Measurements from ENCODE around the gene PIK3R3.

The PIK3R3 gene

GRCh38 chr1:46021046-46021996, 111.1 kb downstream of the PIK3R3 start:
- Histone ChIP-seq H3K27me3 (replicated peaks; ENCODE audit: control insufficient read depth, insufficient read depth, low read length) (no peaks in the 10 kb centered on the region), H3K36me3 (ENCODE audit: control insufficient read depth, insufficient read depth, low read length) (peaks cover 1% of the 10 kb centered on the region; the same call in 1 of the 2 replicates)

GRCh38 chr1:46020010-46020409, 112.4 kb downstream of the PIK3R3 start:
- no peak for DNase-seq (ENCODE audit: extremely low read depth, insufficient read length)
- no peaks in the 10 kb centered on the region for H3K27me3 ChIP-seq (replicated peaks; ENCODE audit: control insufficient read depth, insufficient read depth, low read length)
- peaks cover 1% of the 10 kb centered on the region; the same call in 1 of the 2 replicates for H3K36me3 ChIP-seq (ENCODE audit: control insufficient read depth, insufficient read depth, low read length)
- no peak for TF ChIP-seq CTCF (IDR thresholded peaks at IDR 0.05; ENCODE audit: insufficient read depth, low read length, poor library complexity, severe bottlenecking)
- H3K4me3 ChIP-seq (replicated peaks; ENCODE audit: low read depth, low read length) = no peak overlapping the region

More at GRCh38 chr1:46021046-46021996, 111.1 kb downstream of the PIK3R3 start:
- DNase-seq (ENCODE audit: extremely low read depth, insufficient read length) = no peak
- H3K4me3 ChIP-seq (replicated peaks; ENCODE audit: low read depth, low read length) = no peak overlapping the region
- no peak for TF ChIP-seq CTCF (IDR thresholded peaks at IDR 0.05; ENCODE audit: insufficient read depth, low read length, poor library complexity, severe bottlenecking)

GRCh38 chr1:46019348-46019747, 113.1 kb downstream of the PIK3R3 start:
- H3K36me3 ChIP-seq (ENCODE audit: control insufficient read depth, insufficient read depth, low read length) = peaks cover 1% of the 10 kb centered on the region; the same call in 1 of the 2 replicates
- no peak for TF ChIP-seq CTCF (IDR thresholded peaks at IDR 0.05; ENCODE audit: insufficient read depth, low read length, poor library complexity, severe bottlenecking)

GRCh38 chr1:46017876-46018503, 114.4 kb downstream of the PIK3R3 start:
- Histone ChIP-seq H3K4me3 (replicated peaks; ENCODE audit: low read depth, low read length) (no peak overlapping the region), H3K36me3 (ENCODE audit: control insufficient read depth, insufficient read depth, low read length) (peaks cover 1% of the 10 kb centered on the region; the same call in 1 of the 2 replicates), H3K27me3 (replicated peaks; ENCODE audit: control insufficient read depth, insufficient read depth, low read length) (no peaks in the 10 kb centered on the region)
- no peak for TF ChIP-seq CTCF (IDR thresholded peaks at IDR 0.05; ENCODE audit: insufficient read depth, low read length, poor library complexity, severe bottlenecking)
- no peak for DNase-seq (ENCODE audit: extremely low read depth, insufficient read length)

More at GRCh38 chr1:46019348-46019747, 113.1 kb downstream of the PIK3R3 start:
- no peaks in the 10 kb centered on the region for H3K27me3 ChIP-seq (replicated peaks; ENCODE audit: control insufficient read depth, insufficient read depth, low read length)
- no peak overlapping the region for H3K4me3 ChIP-seq (replicated peaks; ENCODE audit: low read depth, low read length)
- no peak for DNase-seq (ENCODE audit: extremely low read depth, insufficient read length)

GRCh38 chr1:46013581-46013980, 118.8 kb downstream of the PIK3R3 start:
- Histone ChIP-seq H3K4me3 (replicated peaks; ENCODE audit: low read depth, low read length) (no peak overlapping the region), H3K27me3 (replicated peaks; ENCODE audit: control insufficient read depth, insufficient read depth, low read length) (no peaks in the 10 kb centered on the region), H3K36me3 (ENCODE audit: control insufficient read depth, insufficient read depth, low read length) (peaks cover 8% of the 10 kb centered on the region)
- DNase-seq (ENCODE audit: extremely low read depth, insufficient read length) = no peak
- TF ChIP-seq CTCF (IDR thresholded peaks at IDR 0.05; ENCODE audit: insufficient read depth, low read length, poor library complexity, severe bottlenecking) = no peak
